ENCODE measurements around the gene GRM7. TPM values are rescaled to one million over a fixed set of nuclear protein-coding genes. Genes with fewer than 3 reads are reported as not detected.

The GRM7 gene
- total RNA-seq, 1 experiment from 2014 or later, result 0.27 TPM

- no peak for DNase-seq (ENCODE audit: low read depth)
Measured at GRCh38 chr3:7392206-7392605, 531.3 kb downstream of the GRM7 start.

- DNase-seq (ENCODE audit: low read depth), result no peak
Measured at GRCh38 chr3:7393944-7394605, 533.2 kb downstream of the GRM7 start.

GRCh38 chr3:7396534-7396933 is 535.6 kb downstream of the GRM7 start:
- DNase-seq (ENCODE audit: low read depth), result no peak

- no peak for DNase-seq (ENCODE audit: low read depth)
Measured at GRCh38 chr3:7397097-7397496, 536.2 kb downstream of the GRM7 start.

GRCh38 chr3:7400360-7400759 is 539.4 kb downstream of the GRM7 start:
- no peak for DNase-seq (ENCODE audit: low read depth)

GRCh38 chr3:7401418-7401817 is 540.5 kb downstream of the GRM7 start:
- DNase-seq (ENCODE audit: low read depth), result no peak

- no peak for DNase-seq (ENCODE audit: low read depth)
Measured at GRCh38 chr3:7407107-7407506, 546.2 kb downstream of the GRM7 start.

GRCh38 chr3:7410782-7411181 is 549.9 kb downstream of the GRM7 start:
- DNase-seq (ENCODE audit: low read depth), result no peak

GRCh38 chr3:7421065-7421464 is 560.1 kb downstream of the GRM7 start:
- DNase-seq (ENCODE audit: low read depth), result no peak

GRCh38 chr3:7423036-7423435 is 562.1 kb downstream of the GRM7 start:
- no peak for DNase-seq (ENCODE audit: low read depth)

- DNase-seq (ENCODE audit: low read depth), result no peak
Measured at GRCh38 chr3:7423995-7424394, 563.1 kb downstream of the GRM7 start.

GRCh38 chr3:7428206-7428718 is 567.3 kb downstream of the GRM7 start:
- DNase-seq (ENCODE audit: low read depth), result no peak

GRCh38 chr3:7432610-7433009 is 571.7 kb downstream of the GRM7 start:
- DNase-seq (ENCODE audit: low read depth), result no peak

- DNase-seq (ENCODE audit: low read depth), result no peak
Measured at GRCh38 chr3:7433073-7433472, 572.2 kb downstream of the GRM7 start.

GRCh38 chr3:7436542-7436941 is 575.6 kb downstream of the GRM7 start:
- no peak for DNase-seq (ENCODE audit: low read depth)

- no peak for DNase-seq (ENCODE audit: low read depth)
Measured at GRCh38 chr3:7437231-7437630, 576.3 kb downstream of the GRM7 start.

- DNase-seq (ENCODE audit: low read depth), result no peak
Measured at GRCh38 chr3:7439101-7439680, 578.3 kb downstream of the GRM7 start.

- DNase-seq (ENCODE audit: low read depth), result no peak
Measured at GRCh38 chr3:7444886-7445285, 584.0 kb downstream of the GRM7 start.

- no peak for DNase-seq (ENCODE audit: low read depth)
Measured at GRCh38 chr3:7445331-7445730, 584.4 kb downstream of the GRM7 start.

- DNase-seq (ENCODE audit: low read depth), result no peak
Measured at GRCh38 chr3:7447197-7447769, 586.4 kb downstream of the GRM7 start.

GRCh38 chr3:7456386-7456785 is 595.5 kb downstream of the GRM7 start:
- DNase-seq (ENCODE audit: low read depth), result no peak

- no peak for DNase-seq (ENCODE audit: low read depth)
Measured at GRCh38 chr3:7461202-7461825, 600.4 kb downstream of the GRM7 start.

Data from HT1080 (cell line).